Psoas muscle (tissue), 8 donors: ENCODE measurements around the gene PAFAH1B1. TPM values are rescaled to one million over a fixed set of nuclear protein-coding genes. Genes with fewer than 3 reads are reported as not detected.

Experiments
- ATAC-seq, 4 donors: fragments of 200-7000 bp; cut with Tn5 transposase; one replicate each; pipeline ENCODE4 v1.9.1; 2020; ENCODE audit warnings: moderate library complexity in 3 of 4, mild to moderate bottlenecking in 2 of 4
- DNase-seq, 2 donors: peaks; one replicate each; pipeline ENCODE4 v3.0.0-alpha.2; 2020
- H3K27ac ChIP-seq: fragments of 200-600 bp; one replicate; pipeline ENCODE4 v1.8.0; 2022
- H3K27me3 ChIP-seq, 3 donors: fragments of 200-600 bp in 1 of 3; one replicate each; pipeline versions ENCODE4 v1.6.1 to v1.8.0; 2013 to 2022; ENCODE audit warnings: low read length in 2 of 3, mild to moderate bottlenecking in 2 of 3, moderate library complexity in 1 of 3; ENCODE audit not compliant: insufficient read depth in 3 of 3
- H3K36me3 ChIP-seq, 2 donors: fragments of 200-600 bp in 1 of 2; one replicate each; pipeline versions ENCODE4 v1.6.1 to v1.8.0; 2013 to 2022; ENCODE audit warnings: low read depth in 1 of 2, mild to moderate bottlenecking in 1 of 2, moderate library complexity in 1 of 2; ENCODE audit not compliant: insufficient read depth in 1 of 2
- H3K4me1 ChIP-seq: fragments of 200-600 bp; one replicate; pipeline ENCODE4 v1.8.0; 2022
- H3K4me3 ChIP-seq: fragments of 200-600 bp; one replicate; pipeline ENCODE4 v1.8.0; 2022; ENCODE audit warnings: mild to moderate bottlenecking
- H3K9me3 ChIP-seq: fragments of 200-600 bp; one replicate; pipeline ENCODE4 v1.8.0; 2022
- CTCF ChIP-seq: fragments of 200-600 bp; IDR thresholded peaks from one replicate; pipeline ENCODE4 v1.8.0; 2022; ENCODE audit warnings: antibody characterized with exemption
- WGBS, 3 donors: extraction: QIAGEN DNeasy Blood & Tissue Kit; methylation state at CpG; one replicate each; pipeline versions ENCODE4 v1.1.6 to v1.1.7; 2013; 5-methylcytosine and 5-hydroxymethylcytosine counted together
- intact Hi-C, 2 donors: fragments of 100-400 bp; cut with DNase I; formaldehyde crosslinking; loops; one replicate each; pipeline versions ENCODE4 v1.11.0 to v1.14.2; 2022
- polyA plus RNA-seq, 3 donors: library from polyadenylated mRNA; stranded (reverse); fragments of 200-250 nt; gene quantifications; one replicate each; pipeline ENCODE4 v1.2.3, GENCODE V29; 2013
- total RNA-seq, 4 donors: library from RNA; stranded (reverse); fragmentation: NEBNext Ultra II Directional in 2 of 4; extraction: Animal tissue kit (Norgen Biotek cat#: 25700) in 2 of 4; gene quantifications; one replicate each; pipeline versions ENCODE4 v1.2.1 to v1.2.4, GENCODE V29; 2021 to 2023
- donor health status: healthy with polysubstance abuse.
- donor health status: DM: no; HTN: no; CAD: no; lungs with moderate emphysema.
- donor health status: Bipolar disorder and iron deficiency.
- donor health status: healthy.
- donor health status: DM: yes; HTN: yes; CAD: no.
- donor health status: DM: no; HTN: no; CAD: no.
- donor health status: DM: no; HTN: no; CAD: no.
- donor health status: DM: yes; HTN: yes; CAD: no.

PAFAH1B1 gene
- total and polyA plus RNA-seq, 7 donors, result 43.8 to 168 (median 141) TPM

DNA sequence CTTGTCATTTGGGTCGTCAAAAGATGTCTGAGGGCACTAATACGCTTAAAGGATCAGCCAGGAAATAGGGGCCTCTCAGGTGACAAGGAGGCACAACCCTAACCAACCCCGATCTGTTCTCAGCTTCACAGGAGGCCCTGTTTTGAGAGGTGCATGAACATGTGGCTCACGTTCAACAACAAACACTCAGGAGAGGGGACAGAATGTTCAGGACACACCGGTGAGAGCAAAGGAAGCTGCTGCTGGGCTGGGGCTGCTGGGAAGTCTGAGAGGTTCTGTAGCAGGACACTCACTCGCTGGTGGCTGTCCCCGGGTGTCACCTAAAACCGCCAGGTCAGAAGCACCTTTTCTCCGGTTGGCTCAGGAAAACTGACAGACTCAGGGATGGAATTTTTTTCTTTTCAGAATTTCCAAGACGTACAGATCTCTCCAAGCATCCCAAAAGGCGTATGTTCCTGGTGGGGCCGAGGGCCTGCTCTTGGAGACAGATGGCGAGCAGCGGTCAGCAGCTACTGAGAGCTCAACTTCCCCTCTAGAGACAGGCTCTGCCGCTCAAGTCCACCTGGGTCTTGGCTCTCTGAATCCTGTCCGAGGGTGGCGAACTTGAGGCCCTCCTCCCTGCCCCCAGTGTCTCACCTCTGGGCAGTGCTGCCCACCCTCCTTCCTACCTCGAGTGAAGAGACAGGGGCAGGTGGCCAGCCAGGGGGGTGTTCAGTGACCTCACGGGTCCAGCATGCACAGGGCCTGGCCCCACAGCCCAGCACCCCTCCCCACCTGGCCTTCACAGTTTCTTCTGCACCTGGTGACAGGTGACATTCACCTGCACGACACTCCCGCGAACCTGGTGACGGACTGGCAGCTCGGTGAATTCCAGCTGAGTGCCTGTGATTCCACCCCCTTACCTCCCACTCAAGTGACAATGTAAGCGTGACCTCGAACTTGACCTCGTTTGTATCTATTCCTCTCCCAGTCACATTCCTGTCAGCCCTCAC, 95.2 kb downstream of the PAFAH1B1 start:
- no peak for TF ChIP-seq CTCF
- H3K27ac ChIP-seq, result peak overlapping the region; percentile 73
- peak; percentile 36 to 65 (median 52) for ATAC-seq
- H3K4me3 ChIP-seq, result no peak overlapping the region
- no peaks in the 10 kb centered on the region for H3K27me3 ChIP-seq
- peaks cover 38% of the 10 kb centered on the region for H3K4me1 ChIP-seq
- H3K36me3 ChIP-seq, result peaks cover 0 to 53% of the 10 kb centered on the region in 2 donors
- peak in 1 of 2 donors; percentile 74 for DNase-seq
- WGBS, 3 donors, result 34 to 60% (median 37%) methylated on average over 27 of the region's 27 CpGs
- H3K9me3 ChIP-seq, result no peaks in the 10 kb centered on the region
- intact Hi-C loops, result no loop called here

DNA sequence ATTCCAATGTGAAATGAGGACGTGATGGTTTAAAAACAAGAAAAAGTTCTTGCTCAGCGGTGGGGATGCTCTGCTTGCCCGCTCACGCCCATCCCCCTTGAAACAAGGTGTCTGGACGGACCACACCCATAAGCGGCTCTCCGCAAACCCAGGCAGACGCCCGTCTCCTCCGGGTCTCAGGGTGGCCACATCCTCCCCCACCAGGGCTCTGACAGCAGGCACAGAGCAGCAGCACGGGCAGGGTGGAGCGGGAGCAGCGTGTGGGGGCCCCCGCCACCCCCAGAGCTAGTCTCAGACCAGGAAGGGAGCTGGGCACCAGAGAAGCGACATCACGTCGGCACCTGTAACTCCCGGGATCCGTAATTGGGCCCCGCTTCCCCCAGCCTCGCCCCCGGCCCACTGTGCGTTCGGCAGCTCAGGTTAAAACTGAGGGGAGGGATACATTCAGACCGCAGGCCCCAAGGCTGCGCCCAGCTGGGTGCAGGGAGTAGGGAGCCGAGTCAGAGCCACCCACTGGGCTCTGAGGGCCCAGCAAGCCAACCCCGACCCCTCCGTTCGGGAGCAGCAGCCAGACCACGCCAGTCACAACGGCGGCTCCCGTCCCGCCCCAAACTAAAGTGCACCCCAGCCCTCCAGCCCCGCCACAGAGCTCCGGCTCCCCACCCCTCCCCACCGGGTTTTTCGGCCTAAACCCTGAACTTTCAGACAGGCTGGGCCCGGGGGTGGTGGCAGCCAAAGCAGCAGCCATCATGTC, 96.1 kb downstream of the PAFAH1B1 start:
- WGBS, 3 donors, result 67 to 79% (median 70%) methylated on average over 32 to 40 of the region's 40 CpGs
- Histone ChIP-seq H3K36me3 (peaks cover 0 to 53% of the 10 kb centered on the region in 2 donors), H3K4me1 (peaks cover 38% of the 10 kb centered on the region), H3K27ac (peak overlapping the region; percentile 73), H3K27me3 (no peaks in the 10 kb centered on the region), H3K9me3 (no peaks in the 10 kb centered on the region), H3K4me3 (no peak overlapping the region)
- DNase-seq (peak in 1 of 2 donors; percentile 59), ATAC-seq (no peak)
- intact Hi-C loops, result no loop called here
- no peak for TF ChIP-seq CTCF

- TF ChIP-seq CTCF, result no peak
- no peak for ATAC-seq
- no peaks in the 10 kb centered on the region for H3K9me3 ChIP-seq
- no peak overlapping the region for H3K4me3 ChIP-seq
- 82 to 86% (median 83%) methylated on average over 51 to 55 of the region's 55 CpGs for WGBS, 3 donors
- DNase-seq, result peak in 1 of 2 donors; percentile 59
- peaks cover 0 to 53% of the 10 kb centered on the region in 2 donors for H3K36me3 ChIP-seq
- peak overlapping the region; percentile 9 for H3K27ac ChIP-seq
- H3K4me1 ChIP-seq, result peaks cover 38% of the 10 kb centered on the region
- no peaks in the 10 kb centered on the region for H3K27me3 ChIP-seq
- intact Hi-C loops, result no loop called here
Observed at GRCh38 chr17:2690165-2691068, 97.0 kb downstream of the PAFAH1B1 start.

DNA sequence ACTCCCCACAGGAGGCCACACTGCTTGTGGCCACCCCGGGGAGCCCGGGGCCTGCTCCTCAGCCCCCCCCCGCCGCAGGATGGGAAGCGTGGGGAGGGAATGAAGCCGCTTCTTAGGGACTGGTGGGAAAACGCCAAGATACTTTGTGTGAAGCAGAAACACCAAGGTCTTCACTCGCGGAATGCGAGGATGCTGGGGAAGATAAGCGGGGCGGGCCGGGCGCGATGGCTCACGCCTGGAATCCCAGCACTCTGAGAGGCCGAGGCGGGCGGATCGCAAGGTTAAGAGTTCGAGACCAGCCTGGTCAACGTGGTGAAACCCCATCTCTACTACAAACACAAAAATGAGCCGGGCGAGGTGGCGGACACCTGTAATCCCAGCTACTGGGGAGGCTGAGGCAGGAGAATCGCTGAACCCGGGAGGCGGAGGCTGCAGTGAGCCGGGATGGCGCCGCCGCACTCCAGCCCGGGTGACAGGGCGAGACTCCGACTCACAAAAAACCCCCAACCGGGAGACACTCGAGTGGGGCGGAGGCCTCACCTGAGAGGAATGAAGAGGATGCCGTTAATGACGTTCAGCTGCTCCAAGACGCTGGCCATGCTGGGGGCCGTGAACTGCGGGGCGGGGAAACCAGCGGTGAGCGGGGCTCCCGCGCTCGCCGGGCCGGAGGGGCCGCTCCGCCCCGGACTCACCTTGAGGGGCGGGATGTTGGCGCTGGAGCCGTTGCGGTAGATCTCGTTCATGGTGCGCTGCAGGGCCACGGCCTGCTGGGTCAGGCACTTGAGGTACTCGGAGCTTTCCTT, 97.8 kb downstream of the PAFAH1B1 start:
- WGBS, 3 donors, result 94 to 95% (median 94%) methylated on average over 50 to 62 of the region's 62 CpGs
- no peak for TF ChIP-seq CTCF
- H3K9me3 ChIP-seq, result no peaks in the 10 kb centered on the region
- ATAC-seq (no peak), DNase-seq (no peak)
- H3K27me3 ChIP-seq, result no peaks in the 10 kb centered on the region
- intact Hi-C loops, result no loop called here
- no peak overlapping the region for H3K4me3 ChIP-seq
- peaks cover 31% of the 10 kb centered on the region for H3K4me1 ChIP-seq
- H3K36me3 ChIP-seq, result peaks cover 0 to 62% of the 10 kb centered on the region in 2 donors
- H3K27ac ChIP-seq, result no peak overlapping the region
